HepG2 (cell line): Measurements from ENCODE around the gene CTDP1.

ENCODE experiments used
- ARNTL ChIP-seq: sonication (generic); formaldehyde crosslinking; IDR thresholded peaks from 2 replicates; pipeline ENCODE4 v1.4.0; 2020; ENCODE audit warnings: mild to moderate bottlenecking, missing genetic modification reagents
- EP300 ChIP-seq, 3 experiments: sonication (generic) in 1 of 3; formaldehyde crosslinking in 1 of 3; IDR thresholded peaks; 2 replicates each; pipeline versions ENCODE4 v1.5.1 to v1.6.1; 2011 to 2020; ENCODE audit warnings: low read depth in 2 of 3, low read length in 2 of 3, borderline replicate concordance in 1 of 3, improper control_type of control experiment in 1 of 3, mild to moderate bottlenecking in 1 of 3, missing genetic modification reagents in 1 of 3, moderate library complexity in 1 of 3
- EZH2 ChIP-seq: conservative IDR thresholded peaks from 2 replicates; pipeline ENCODE4 v1.6.1; 2012; ENCODE audit warnings: mild to moderate bottlenecking, low read depth, low read length, moderate library complexity
- GZF1 ChIP-seq: sonication (generic); formaldehyde crosslinking; IDR thresholded peaks from 2 replicates; pipeline ENCODE4 v1.5.1; 2020; ENCODE audit warnings: mild to moderate bottlenecking, missing genetic modification reagents
- NFE2L2 ChIP-seq: fragments of 150-350 bp; IDR thresholded peaks from 2 replicates; pipeline ENCODE4 v1.6.1; 2014; ENCODE audit warnings: low read length
- POLR2A ChIP-seq, 2 experiments: IDR thresholded peaks; 2 replicates each; pipeline ENCODE4 v1.6.1; 2011; ENCODE audit warnings: low read depth in 2 of 2, low read length in 2 of 2, mild to moderate bottlenecking in 1 of 2, moderate library complexity in 1 of 2; ENCODE audit not compliant: insufficient read depth in 1 of 2
- ZNF670 ChIP-seq: sonication (generic); formaldehyde crosslinking; IDR thresholded peaks from 2 replicates; pipeline ENCODE4 v1.8.0; 2022; ENCODE audit warnings: mild to moderate bottlenecking, missing genetic modification reagents, borderline replicate concordance
- TF ChIP-seq, protein P1 (sequence below): sonication (generic); formaldehyde crosslinking; IDR thresholded peaks from 2 replicates; pipeline ENCODE4 v1.8.0; 2022; ENCODE audit warnings: missing genetic modification reagents, mild to moderate bottlenecking, borderline replicate concordance
- TF ChIP-seq, protein P2 (sequence below): sonication (generic); formaldehyde crosslinking; IDR thresholded peaks from 2 replicates; pipeline ENCODE4 v1.5.0; 2020; ENCODE audit warnings: mild to moderate bottlenecking, missing genetic modification reagents, moderate library complexity

DNA sequence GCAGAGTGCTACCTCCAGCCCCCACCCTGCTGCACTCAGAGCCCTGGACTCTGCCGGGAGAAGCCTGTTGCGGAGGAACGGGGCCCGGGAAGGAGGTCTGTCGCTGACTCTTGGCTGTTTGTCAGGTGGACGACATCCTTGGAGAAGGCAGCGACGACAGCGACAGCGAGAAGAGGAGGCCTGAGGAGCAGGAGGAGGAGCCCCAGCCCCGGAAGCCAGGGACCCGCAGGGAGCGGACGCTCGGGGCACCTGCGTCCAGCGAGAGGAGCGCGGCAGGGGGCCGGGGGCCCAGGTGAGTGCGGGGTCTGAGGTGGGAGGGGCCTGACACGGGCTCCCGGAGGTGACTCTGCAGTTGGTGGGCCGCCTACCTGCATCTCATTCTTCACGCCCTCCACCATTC lies 56.6 kb downstream of the CTDP1 start:
- TF ChIP-seq ARNTL (CRISPR knock-in tag) (no peak), EP300 (IDR thresholded peaks at IDR 0.05; ENCODE audit: low read depth in 2 of 2, low read length in 2 of 2) (no peak), EP300 (CRISPR knock-in tag; IDR thresholded peaks at IDR 0.05; ENCODE audit: borderline replicate concordance) (no peak), ZNF670 (CRISPR knock-in tag) (no peak), POLR2A (IDR thresholded peaks at IDR 0.05; ENCODE audit: insufficient read depth in 1 of 2, low read depth in 2 of 2, low read length in 2 of 2) (no peak), GZF1 (no peak), EZH2 (no peak), NFE2L2 (no peak)
- TF ChIP-seq, protein P1, sequence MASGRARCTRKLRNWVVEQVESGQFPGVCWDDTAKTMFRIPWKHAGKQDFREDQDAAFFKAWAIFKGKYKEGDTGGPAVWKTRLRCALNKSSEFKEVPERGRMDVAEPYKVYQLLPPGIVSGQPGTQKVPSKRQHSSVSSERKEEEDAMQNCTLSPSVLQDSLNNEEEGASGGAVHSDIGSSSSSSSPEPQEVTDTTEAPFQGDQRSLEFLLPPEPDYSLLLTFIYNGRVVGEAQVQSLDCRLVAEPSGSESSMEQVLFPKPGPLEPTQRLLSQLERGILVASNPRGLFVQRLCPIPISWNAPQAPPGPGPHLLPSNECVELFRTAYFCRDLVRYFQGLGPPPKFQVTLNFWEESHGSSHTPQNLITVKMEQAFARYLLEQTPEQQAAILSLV (CRISPR knock-in tag): no peak
- TF ChIP-seq, protein P2, sequence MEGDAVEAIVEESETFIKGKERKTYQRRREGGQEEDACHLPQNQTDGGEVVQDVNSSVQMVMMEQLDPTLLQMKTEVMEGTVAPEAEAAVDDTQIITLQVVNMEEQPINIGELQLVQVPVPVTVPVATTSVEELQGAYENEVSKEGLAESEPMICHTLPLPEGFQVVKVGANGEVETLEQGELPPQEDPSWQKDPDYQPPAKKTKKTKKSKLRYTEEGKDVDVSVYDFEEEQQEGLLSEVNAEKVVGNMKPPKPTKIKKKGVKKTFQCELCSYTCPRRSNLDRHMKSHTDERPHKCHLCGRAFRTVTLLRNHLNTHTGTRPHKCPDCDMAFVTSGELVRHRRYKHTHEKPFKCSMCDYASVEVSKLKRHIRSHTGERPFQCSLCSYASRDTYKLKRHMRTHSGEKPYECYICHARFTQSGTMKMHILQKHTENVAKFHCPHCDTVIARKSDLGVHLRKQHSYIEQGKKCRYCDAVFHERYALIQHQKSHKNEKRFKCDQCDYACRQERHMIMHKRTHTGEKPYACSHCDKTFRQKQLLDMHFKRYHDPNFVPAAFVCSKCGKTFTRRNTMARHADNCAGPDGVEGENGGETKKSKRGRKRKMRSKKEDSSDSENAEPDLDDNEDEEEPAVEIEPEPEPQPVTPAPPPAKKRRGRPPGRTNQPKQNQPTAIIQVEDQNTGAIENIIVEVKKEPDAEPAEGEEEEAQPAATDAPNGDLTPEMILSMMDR: no peak
